K562 (cell line): Measurements from ENCODE around the gene YBX3. TPM values are rescaled to one million over a fixed set of nuclear protein-coding genes. Genes with fewer than 3 reads are reported as not detected.

Source experiments
- ATAC-seq: fragments of 200-7000 bp; cut with Tn5 transposase; 3 replicates; pipeline ENCODE4 v1.9.1; 2020; ENCODE audit warnings: moderate library complexity
- BruUV-seq: library from RNA; stranded (reverse); fragments of 400-500 nt; replicated peaks from 2 replicates; lab custom pipeline; 2021; lab: Mats Ljungman, UMichigan
- CTCF ChIA-PET: fragments of 300-600 bp; formaldehyde crosslinking; extraction: SDS; loops from one replicate; lab custom pipeline; 2021; ENCODE audit warnings: low intra/inter-chr PET ratio; lab: Yijun Ruan, JAX
- POLR2A ChIA-PET: fragments of 300-600, 350-650 bp; sonication (Branson Sonifier 250); formaldehyde crosslinking; extraction: SDS; loops from one replicate; lab custom pipeline; 2021; ENCODE audit warnings: antibody characterized with exemption, inconsistent platforms; lab: Yijun Ruan, JAX
- DNase-seq, 4 experiments: peaks; one replicate each; pipeline versions ENCODE4 v3.0.0 to v3.0.0-alpha.2; 2011 to 2018; ENCODE audit warnings: low spot score in 3 of 4, mixed read lengths in 3 of 4; ENCODE audit errors: extremely low read depth in 1 of 4
- FAIRE-seq: peaks from 2 replicates; lab custom pipeline; 2011; peaks lifted over from hg19 to GRCh38; lab: Jason Lieb, UNC
- H2AFZ ChIP-seq: 2 replicates; pipeline ENCODE4 v1.6.0; 2011; ENCODE audit warnings: low read depth, low read length, control low read depth, inconsistent platforms
- H3K27ac ChIP-seq: fragments of 200-600 bp; 3 replicates; pipeline ENCODE4 v1.8.0; 2011; ENCODE audit warnings: low read depth, mild to moderate bottlenecking, control low read depth, inconsistent platforms, low read length, moderate library complexity, mixed read lengths; ENCODE audit errors: extremely low read depth
- H3K27me3 ChIP-seq, 2 experiments: fragments of 300-600 bp in 1 of 2; 2 replicates in 1 of 2; 3 replicates in 1 of 2; pipeline versions ENCODE4 v1.6.0 to v1.8.0; 2011; ENCODE audit warnings: inconsistent platforms in 2 of 2, low read length in 2 of 2, mild to moderate bottlenecking in 1 of 2, mixed read lengths in 1 of 2, moderate library complexity in 1 of 2; ENCODE audit not compliant: control insufficient read depth in 2 of 2, insufficient read depth in 2 of 2
- H3K36me3 ChIP-seq: fragments of 300-600 bp; 3 replicates; pipeline ENCODE4 v1.8.0; 2011; ENCODE audit warnings: mild to moderate bottlenecking, low read length, inconsistent platforms; ENCODE audit not compliant: control insufficient read depth, insufficient read depth
- H3K4me1 ChIP-seq, 2 experiments: fragments of 200-600 bp in 1 of 2; replicated peaks in 1 of 2; 2 replicates in 1 of 2; 3 replicates in 1 of 2; pipeline versions ENCODE4 v1.5.1 to v1.8.0; 2011; ENCODE audit warnings: inconsistent platforms in 2 of 2, low read length in 2 of 2, mild to moderate bottlenecking in 1 of 2, mixed read lengths in 1 of 2, moderate library complexity in 1 of 2; ENCODE audit not compliant: control insufficient read depth in 2 of 2, insufficient read depth in 2 of 2
- H3K4me2 ChIP-seq: 2 replicates; pipeline ENCODE4 v1.6.1; 2011; ENCODE audit warnings: low read length, control low read depth, inconsistent platforms, mixed read lengths; ENCODE audit not compliant: insufficient read depth
- H3K4me3 ChIP-seq: fragments of 200-600 bp; sonication (generic), shearing (Covaris generic); 2 replicates; pipeline ENCODE4 v1.5.1; 2016; ENCODE audit warnings: control low read depth, inconsistent platforms
- H3K79me2 ChIP-seq: fragments of 200-600 bp; 3 replicates; pipeline ENCODE4 v1.8.0; 2011; ENCODE audit warnings: low read length, inconsistent platforms; ENCODE audit not compliant: control insufficient read depth, insufficient read depth
- H3K9ac ChIP-seq, 2 experiments: 2 replicates each; pipeline versions ENCODE4 v1.6.0 to v1.6.1; 2011; ENCODE audit warnings: low read depth in 2 of 2, low read length in 2 of 2, control low read depth in 1 of 2, inconsistent platforms in 1 of 2, mild to moderate bottlenecking in 1 of 2, mixed read lengths in 1 of 2; ENCODE audit not compliant: insufficient read depth in 1 of 2
- H3K9me1 ChIP-seq: one replicate; pipeline ENCODE4 v1.6.0; 2011; ENCODE audit warnings: inconsistent platforms, mild to moderate bottlenecking, low read length, moderate library complexity; ENCODE audit not compliant: control insufficient read depth, insufficient read depth
- H3K9me3 ChIP-seq: replicated peaks from 2 replicates; pipeline ENCODE4 v1.5.1; 2011; ENCODE audit warnings: low read depth, low read length, inconsistent platforms; ENCODE audit not compliant: control insufficient read depth, insufficient read depth
- H4K20me1 ChIP-seq: replicated peaks from 2 replicates; pipeline ENCODE4 v1.6.1; 2011; ENCODE audit warnings: low read length, inconsistent platforms, mixed read lengths; ENCODE audit not compliant: control insufficient read depth, insufficient read depth
- CREB3 ChIP-seq: fragments of 450-650 bp; conservative IDR thresholded peaks from 2 replicates; pipeline ENCODE4 v1.6.1; 2016; ENCODE audit warnings: missing genetic modification characterization, low read depth, mild to moderate bottlenecking, missing compliant biosample characterization, moderate library complexity
- CREB5 ChIP-seq: fragments of 250-450 bp; sonication (Bioruptor Pico); IDR thresholded peaks from 2 replicates; pipeline ENCODE4 v1.5.0; 2020; ENCODE audit warnings: mild to moderate bottlenecking
- GABPB1 ChIP-seq: sonication (generic); formaldehyde crosslinking; IDR thresholded peaks from 2 replicates; pipeline ENCODE4 v1.8.0; 2022; ENCODE audit warnings: mild to moderate bottlenecking, missing genetic modification reagents
- GATAD2B ChIP-seq: fragments of 450-650 bp; IDR thresholded peaks from 2 replicates; pipeline ENCODE4 v1.6.1; 2017; ENCODE audit warnings: mild to moderate bottlenecking, borderline replicate concordance
- GTF3C2 ChIP-seq: IDR thresholded peaks from 3 replicates; pipeline ENCODE4 v1.6.1; 2011; ENCODE audit warnings: borderline replicate concordance, mild to moderate bottlenecking, moderate library complexity; ENCODE audit not compliant: insufficient read length; ENCODE audit errors: extremely low read depth
- HSF4 ChIP-seq: fragments of 250-450 bp; sonication (Bioruptor Pico); IDR thresholded peaks from 2 replicates; pipeline ENCODE4 v2.1.2; 2022; ENCODE audit warnings: mild to moderate bottlenecking, moderate library complexity, borderline replicate concordance
- LCOR ChIP-seq: sonication (generic); formaldehyde crosslinking; IDR thresholded peaks from 2 replicates; pipeline ENCODE4 v1.8.0; 2022; ENCODE audit warnings: mild to moderate bottlenecking, missing genetic modification reagents
- MED1 ChIP-seq: sonication (generic); formaldehyde crosslinking; IDR thresholded peaks from 2 replicates; pipeline ENCODE4 v1.8.1; 2023; ENCODE audit warnings: missing genetic modification reagents, borderline replicate concordance
- MTA2 ChIP-seq: fragments of 450-650 bp; IDR thresholded peaks from 2 replicates; pipeline ENCODE4 v1.6.1; 2016; ENCODE audit warnings: low read depth
- NR0B1 ChIP-seq: fragments of 450-650 bp; IDR thresholded peaks from one replicate; pipeline ENCODE4 v1.6.1; 2018; ENCODE audit warnings: mild to moderate bottlenecking, moderate library complexity; ENCODE audit not compliant: partially characterized antibody
- RBFOX2 ChIP-seq: fragments of 200-400 bp; formaldehyde crosslinking; IDR thresholded peaks from 2 replicates; pipeline ENCODE4 v1.6.1; 2017; ENCODE audit warnings: low read depth, mild to moderate bottlenecking, low read length, moderate library complexity
- RNF2 ChIP-seq: sonication (generic); IDR thresholded peaks from 2 replicates; pipeline ENCODE4 v1.6.1; 2016
- TAF1 ChIP-seq: IDR thresholded peaks from 2 replicates; pipeline ENCODE4 v1.6.1; 2011; ENCODE audit warnings: mild to moderate bottlenecking, low read length, moderate library complexity; ENCODE audit not compliant: insufficient read depth, control insufficient read depth, severe bottlenecking; ENCODE audit errors: extremely low read depth
- TAL1 ChIP-seq: fragments of 450-650 bp; IDR thresholded peaks from 2 replicates; pipeline ENCODE4 v1.6.1; 2016; ENCODE audit warnings: mild to moderate bottlenecking
- U2AF1 ChIP-seq: fragments of 200-400 bp; formaldehyde crosslinking; optimal IDR thresholded peaks from 2 replicates; pipeline ENCODE3; 2017; ENCODE audit warnings: mild to moderate bottlenecking, low read depth, low read length, moderate library complexity
- ZC3H4 ChIP-seq: sonication (generic); formaldehyde crosslinking; IDR thresholded peaks from 2 replicates; pipeline ENCODE4 v1.9.0; 2021; ENCODE audit warnings: missing genetic modification reagents, borderline replicate concordance
- ZKSCAN8 ChIP-seq: fragments of 200-800 bp; sonication (Bioruptor generic); IDR thresholded peaks from 2 replicates; pipeline ENCODE4 v1.6.1; 2016; ENCODE audit warnings: missing genetic modification characterization, missing compliant biosample characterization
- ZNF77 ChIP-seq: fragments of 250-450 bp; sonication (Bioruptor Pico); IDR thresholded peaks from 2 replicates; pipeline ENCODE4 v1.5.0; 2020
- WGBS: fragments of 100-300 bp; shearing (Covaris generic); methylation state at CpG from one replicate; pipeline ENCODE4 v1.1.6; 2016; ENCODE audit warnings: low coverage, mixed read lengths; ENCODE audit not compliant: insufficient coverage; ENCODE audit errors: missing lambda C conversion rate; 5-methylcytosine and 5-hydroxymethylcytosine counted together
- in situ Hi-C: fragments of 300-500 bp; cut with MboI; formaldehyde crosslinking; loops from 4 replicates; pipeline ENCODE4 v1.15.0; 2018; ENCODE audit warnings: inconsistent platforms, mixed read lengths
- intact Hi-C: fragments of 100-400 bp; cut with micrococcal nuclease; formaldehyde crosslinking; loops from 2 replicates; pipeline ENCODE4 v1.14.2; 2022
- polyA plus RNA-seq, 8 experiments: library from polyadenylated mRNA; depleted of rRNA in 4 of 8; stranded (reverse) in 5 of 8; unstranded in 3 of 8; fragments of >200 nt; fragmentation: Nextera tagmentation in 2 of 8; fragmentation: Illumina TruSeq in 1 of 8; extraction: Ambion mirVana in 2 of 8; extraction: Trizol in 1 of 8; gene quantifications; 2 replicates each; pipeline versions ENCODE4 v1.2.1 to v1.2.3, GENCODE V29; 2011 to 2014; ENCODE audit warnings: inconsistent platforms in 1 of 8, missing spikeins in 1 of 8
- total RNA-seq, 7 experiments: library from RNA; depleted of rRNA in 6 of 7; stranded (reverse); fragments of >200 nt in 6 of 7; fragmentation: Illumina TruSeq in 2 of 7; extraction: Trizol in 2 of 7; gene quantifications; 2 replicates each; pipeline versions ENCODE4 v1.2.1 to v1.2.3, GENCODE V29; 2011 to 2021; ENCODE audit warnings: low replicate concordance in 1 of 7

YBX3 gene
- total and polyA plus RNA-seq, 9 of the 15 experiments (the other 6 are each of a cell fraction or from before 2014, with no cell fraction given): 47.0 to 239 (median 81.5) TPM

GRCh38 chr12:10701843-10702242 lies 21.3 kb downstream of the YBX3 start:
- POLR2A ChIA-PET: no interaction called here
- Histone ChIP-seq H3K4me2 (no peak overlapping the region), H4K20me1 (no peaks in the 10 kb centered on the region), H3K4me3 (no peak overlapping the region), H3K9me3 (no peaks in the 10 kb centered on the region), H3K9me1 (no peaks in the 10 kb centered on the region), H3K27ac (no peak overlapping the region), H3K27me3 (no peaks in the 10 kb centered on the region), H3K4me1 (no peaks in the 10 kb centered on the region), H3K9ac (no peak overlapping the region), H3K36me3 (peaks cover 88% of the 10 kb centered on the region), H2AFZ (no peak overlapping the region), H3K79me2 (no peaks in the 10 kb centered on the region; the same call in 2 of the 3 replicates)
- CTCF ChIA-PET: no interaction called here
- intact Hi-C loops: no loop called here
- ATAC-seq (no peak), FAIRE-seq (no peak), DNase-seq (no peak)
- WGBS: 90% methylated on average over 4 of the region's 14 CpGs
- in situ Hi-C loops: no loop called here
- no TSS peak for BruUV-seq
- TF ChIP-seq U2AF1: no peak
- no peak for TF ChIP-seq NR0B1
- TF ChIP-seq TAF1: no peak
- TF ChIP-seq MED1: no peak
- TF ChIP-seq RBFOX2: no peak
- no peak for TF ChIP-seq CREB5
- TF ChIP-seq MTA2: no peak
- no peak for TF ChIP-seq TAL1
- no peak for TF ChIP-seq HSF4 (CRISPR knock-in tag)
- TF ChIP-seq ZKSCAN8: no peak
- TF ChIP-seq CREB3 (tag): no peak
- no peak for TF ChIP-seq GTF3C2
- TF ChIP-seq LCOR (CRISPR knock-in tag): no peak
- TF ChIP-seq ZC3H4 (CRISPR knock-in tag): no peak
- TF ChIP-seq ZNF77 (CRISPR knock-in tag): no peak
- no peak for TF ChIP-seq GABPB1 (CRISPR knock-in tag)
- TF ChIP-seq RNF2: no peak
- TF ChIP-seq GATAD2B: no peak
